Hepatic stellate cell (primary cell): Measurements from ENCODE around the gene MRPL34.
A peak's percentile ranks its signal among the peaks of the same experiment; 100 is the strongest.

ENCODE experiments used
- DNase-seq: peaks from one replicate; pipeline ENCODE4 v3.0.0; 2011; ENCODE audit warnings: low spot score

MRPL34 gene

DNA sequence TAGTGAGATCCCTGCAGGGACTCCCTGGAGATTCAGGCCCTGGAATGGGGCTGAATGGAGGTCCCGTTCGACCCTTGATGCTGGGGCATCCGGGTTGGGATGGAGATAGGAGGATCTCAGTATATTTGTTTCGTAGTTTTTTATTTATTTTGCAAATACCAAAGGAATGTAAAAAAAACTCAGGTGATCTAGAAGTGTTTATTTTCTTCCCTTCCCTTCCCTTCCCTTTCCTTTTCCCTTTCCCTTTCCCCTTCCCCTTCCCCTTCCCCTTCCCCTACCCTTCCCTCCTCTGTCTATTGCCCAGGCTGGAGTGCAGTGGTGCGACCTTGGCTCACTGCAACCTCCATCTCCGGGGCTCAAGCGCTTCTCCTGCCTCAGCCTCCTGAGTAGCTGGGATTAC, 36.2 kb downstream of the MRPL34 start:
- DNase-seq = no peak

DNA sequence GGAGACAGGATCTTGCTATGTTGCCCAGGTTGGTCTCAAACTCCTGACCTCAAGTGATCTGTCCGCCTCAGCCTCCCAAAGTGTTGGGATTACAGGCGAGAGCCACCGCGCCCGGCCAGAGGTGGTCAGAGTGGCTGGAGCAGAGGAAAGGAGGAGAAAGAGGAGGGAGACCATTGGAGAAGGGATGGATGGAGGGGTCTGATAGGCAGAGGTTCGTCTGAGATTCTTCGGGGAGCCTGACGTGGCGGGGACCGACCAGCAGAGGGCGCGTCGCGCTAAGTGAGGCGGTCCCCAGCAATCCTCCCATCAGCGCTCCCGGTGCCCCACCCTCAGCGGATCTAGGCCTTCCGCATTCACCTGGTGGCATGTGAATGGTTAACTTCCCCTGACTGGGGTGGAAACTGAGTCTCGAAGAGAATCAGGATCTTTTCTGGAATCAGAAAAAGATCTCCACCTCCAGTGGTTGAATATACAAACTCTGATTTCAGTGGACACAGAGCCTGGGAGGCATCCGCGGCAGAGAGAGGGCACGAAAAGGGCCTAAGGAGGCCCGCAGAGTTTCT, 40.5 kb downstream of the MRPL34 start:
- peak; percentile 85 for DNase-seq

DNA sequence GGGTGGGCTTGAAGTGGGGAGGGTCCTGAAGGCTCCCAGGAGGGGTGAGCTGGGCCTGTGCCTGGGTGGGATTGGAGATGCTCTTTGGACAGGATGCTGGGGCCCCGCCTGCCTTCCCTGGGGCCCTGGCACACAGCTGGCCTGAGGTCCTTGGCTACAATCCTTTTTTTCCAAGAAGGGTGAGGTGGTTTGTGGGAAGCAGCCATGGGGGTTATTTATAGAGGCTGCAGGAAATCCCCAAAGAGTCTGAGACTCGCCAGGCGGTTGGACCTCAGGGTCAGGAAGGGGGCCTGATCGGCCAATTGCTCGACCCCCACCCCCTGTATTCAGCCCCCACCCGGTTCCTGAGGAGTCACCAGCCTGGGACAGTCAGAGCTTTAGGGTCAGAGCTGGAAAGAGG, 41.7 kb downstream of the MRPL34 start:
- DNase-seq = no peak

DNA sequence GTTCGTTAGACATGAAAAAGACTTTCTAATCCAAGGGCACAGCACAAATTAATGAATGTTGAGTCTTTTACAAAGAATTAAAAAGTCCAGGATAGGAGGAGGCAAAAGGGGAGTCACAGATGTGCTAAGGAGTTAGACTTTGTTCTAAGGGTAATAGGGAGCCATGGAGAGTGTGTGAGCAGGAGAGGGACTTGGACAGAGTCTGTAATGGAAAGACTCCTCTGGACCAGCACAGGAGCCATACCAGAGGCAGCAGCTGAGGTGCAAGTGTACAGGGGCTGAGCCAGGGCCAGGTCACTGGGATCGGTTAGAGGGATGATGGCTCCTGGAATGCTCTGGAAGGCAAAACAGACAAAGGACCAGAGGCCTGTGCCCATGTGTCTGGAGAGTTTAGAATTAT, 42.2 kb downstream of the MRPL34 start:
- no peak for DNase-seq

DNA sequence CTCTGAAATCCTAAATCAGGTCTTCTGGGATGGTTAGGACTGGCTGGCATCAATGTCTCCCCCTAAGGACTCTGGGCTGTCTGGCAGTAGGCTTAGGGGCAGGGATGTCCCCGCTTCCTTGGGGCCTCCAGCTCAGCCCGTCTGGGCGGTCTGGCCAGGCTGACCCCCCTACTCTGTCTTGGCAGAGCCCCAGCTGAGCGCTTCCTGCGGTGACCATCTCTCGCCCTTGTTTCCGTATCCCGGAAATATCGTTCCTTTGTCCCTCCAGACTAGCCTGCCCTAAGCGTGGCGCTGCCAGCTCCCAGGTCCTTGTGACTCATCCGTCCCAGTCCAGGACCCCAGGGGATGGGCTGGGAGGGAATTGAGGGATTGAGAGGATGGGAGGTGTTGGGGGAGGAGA, 43.0 kb downstream of the MRPL34 start:
- peak; percentile 69 for DNase-seq

DNA sequence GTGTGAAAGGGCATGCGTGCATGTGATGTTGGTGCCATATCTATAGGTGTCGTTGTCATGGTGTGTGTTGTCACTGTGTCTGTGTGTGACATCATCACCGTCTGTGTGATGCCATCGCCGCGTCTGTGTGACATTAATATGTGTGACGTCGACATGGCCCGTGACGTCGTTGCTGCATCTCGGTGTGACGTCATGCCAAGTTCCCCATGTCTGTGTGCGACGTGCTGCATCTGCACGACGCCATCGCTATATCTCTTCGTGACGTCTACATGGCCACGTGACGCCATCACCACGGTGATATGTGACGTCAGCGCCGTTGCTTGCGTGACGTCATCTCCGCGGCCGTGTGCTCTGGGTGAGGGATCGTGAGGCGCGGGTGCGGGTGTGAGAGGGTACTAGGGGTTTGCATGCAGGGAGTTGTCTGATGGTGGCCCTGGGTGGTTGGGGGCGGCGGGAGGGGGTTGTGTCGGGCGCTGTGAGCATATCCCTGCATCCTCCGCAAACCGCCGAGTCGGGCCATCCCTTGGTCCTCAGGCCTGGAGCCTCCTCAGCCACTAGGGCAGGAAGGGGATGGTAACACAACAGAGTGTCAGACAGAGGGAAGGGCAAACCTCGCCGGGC, 46.3 kb downstream of the MRPL34 start:
- no peak for DNase-seq

DNA sequence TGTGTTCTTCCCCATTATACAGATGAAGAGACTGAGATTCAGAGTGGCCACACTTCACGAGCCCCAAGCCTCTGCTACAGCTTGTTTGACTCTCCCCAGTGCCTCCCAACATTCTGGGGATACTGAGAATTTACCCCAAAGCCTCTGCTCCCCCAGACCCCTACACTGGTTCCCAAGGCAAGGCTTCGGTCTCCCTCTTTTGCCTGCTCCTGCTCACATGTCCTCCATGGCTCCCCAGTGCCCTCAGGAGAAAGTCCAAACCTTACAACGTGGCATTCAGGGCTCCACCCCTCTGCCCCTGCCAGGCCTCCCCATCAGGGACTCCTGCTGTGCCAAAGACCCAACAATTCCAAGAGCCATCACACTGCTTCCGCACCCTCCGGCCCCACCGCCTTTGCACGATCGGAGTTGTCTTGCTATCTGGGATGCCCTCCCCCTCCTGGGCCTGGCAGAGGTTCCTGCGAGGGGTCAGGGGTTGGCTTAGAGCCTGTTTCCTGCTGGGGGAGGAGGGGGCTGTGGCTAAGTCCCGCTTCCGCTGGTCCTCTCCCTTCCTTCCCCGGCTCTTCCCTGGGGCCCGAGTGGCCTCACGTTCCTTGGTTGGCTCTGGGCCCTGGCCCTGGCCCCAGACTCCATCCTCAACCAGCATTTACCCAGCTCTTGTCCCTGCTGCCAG, 47.1 kb downstream of the MRPL34 start:
- DNase-seq = no peak

DNA sequence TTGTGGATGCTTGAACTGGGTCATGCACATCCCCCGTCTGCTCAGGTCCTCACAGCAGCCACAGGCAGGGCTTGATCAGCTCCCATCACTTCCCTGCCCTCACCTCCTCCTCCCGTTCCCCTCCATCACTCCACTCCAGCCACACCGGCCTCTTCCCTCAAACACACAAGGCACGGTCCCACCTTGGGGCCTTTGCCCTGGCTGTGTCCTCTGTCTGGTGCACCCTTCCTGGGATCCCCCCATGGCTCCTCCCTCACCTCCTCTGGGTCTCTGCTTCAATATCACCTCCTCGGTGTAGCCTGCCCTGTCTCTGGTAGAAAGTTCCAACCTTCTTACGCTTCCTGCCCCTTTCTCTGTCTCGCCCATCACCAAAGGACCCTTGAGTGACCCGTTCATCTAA, 47.7 kb downstream of the MRPL34 start:
- no peak for DNase-seq
